OCI-LY1 (cell line): Measurements from ENCODE around the gene FAM221B.

Source experiments
- H2AFZ ChIP-seq: fragments of 200-600 bp; sonication (generic), shearing (Covaris generic); 2 replicates; pipeline ENCODE4 v1.6.0; 2014; ENCODE audit warnings: antibody characterized with exemption, mild to moderate bottlenecking, low read length
- H3F3A ChIP-seq: fragments of 200-600 bp; sonication (generic), shearing (Covaris generic); 2 replicates; pipeline ENCODE4 v1.6.0; 2014; ENCODE audit warnings: mild to moderate bottlenecking, antibody characterized with exemption, low read length, moderate library complexity; ENCODE audit not compliant: insufficient read depth
- H3K27ac ChIP-seq: fragments of 200-600 bp; sonication (generic); 2 replicates; pipeline ENCODE4 v1.5.1; 2014; ENCODE audit warnings: low read length, mixed run types, mild to moderate bottlenecking, low read depth; ENCODE audit not compliant: poor library complexity, severe bottlenecking
- H3K27me3 ChIP-seq: fragments of 200-600 bp; sonication (generic); 2 replicates; pipeline ENCODE4 v1.6.0; 2014; ENCODE audit warnings: antibody characterized with exemption, mild to moderate bottlenecking, low read length, moderate library complexity; ENCODE audit not compliant: insufficient read depth
- H3K36me3 ChIP-seq: fragments of 200-600 bp; sonication (generic); 2 replicates; pipeline ENCODE4 v1.6.1; 2014; ENCODE audit warnings: mild to moderate bottlenecking, antibody characterized with exemption, low read length, moderate library complexity, mixed read lengths; ENCODE audit not compliant: insufficient read depth
- H3K4me1 ChIP-seq: fragments of 200-600 bp; sonication (generic); 2 replicates; pipeline ENCODE4 v1.5.1; 2014; ENCODE audit warnings: mild to moderate bottlenecking, low read length, moderate library complexity; ENCODE audit not compliant: insufficient read depth, severe bottlenecking
- H3K4me2 ChIP-seq: fragments of 200-600 bp; sonication (generic), shearing (Covaris generic); 2 replicates; pipeline ENCODE4 v1.6.1; 2014; ENCODE audit warnings: low read length
- H3K4me3 ChIP-seq: fragments of 200-600 bp; sonication (generic); 2 replicates; pipeline ENCODE4 v1.5.1; 2014; ENCODE audit warnings: low read length, low read depth, mild to moderate bottlenecking, mixed read lengths; ENCODE audit not compliant: poor library complexity, severe bottlenecking
- H3K79me2 ChIP-seq: fragments of 200-600 bp; shearing (Covaris generic); 2 replicates; pipeline ENCODE4 v1.6.1; 2016; ENCODE audit warnings: mixed run types, low read length, mixed read lengths; ENCODE audit not compliant: insufficient read depth
- H3K9ac ChIP-seq: fragments of 200-600 bp; sonication (generic), shearing (Covaris generic); 2 replicates; pipeline ENCODE4 v1.6.1; 2014; ENCODE audit warnings: mild to moderate bottlenecking, low read length, mixed read lengths
- H3K9me2 ChIP-seq: fragments of 200-600 bp; sonication (generic), shearing (Covaris generic); 2 replicates; pipeline ENCODE4 v1.6.1; 2014; ENCODE audit warnings: low read depth, mild to moderate bottlenecking, low read length, mixed read lengths
- H3K9me3 ChIP-seq: fragments of 200-600 bp; shearing (Covaris generic); 2 replicates; pipeline ENCODE4 v1.6.1; 2014; ENCODE audit warnings: low read length, mixed read lengths
- H4K20me1 ChIP-seq: fragments of 200-600 bp; sonication (generic), shearing (Covaris generic); 2 replicates; pipeline ENCODE4 v1.6.0; 2016; ENCODE audit warnings: mild to moderate bottlenecking, low read length; ENCODE audit not compliant: insufficient read depth
- CTCF ChIP-seq: fragments of 200-600 bp; sonication (generic), shearing (Covaris generic); IDR thresholded peaks from 2 replicates; pipeline ENCODE4 v1.5.1; 2017; ENCODE audit warnings: mild to moderate bottlenecking, antibody characterized with exemption, low read length, moderate library complexity, mixed read lengths
- EZH2 ChIP-seq: fragments of 200-600 bp; sonication (generic), shearing (Covaris generic); IDR thresholded peaks from 2 replicates; pipeline ENCODE4 v1.8.0; 2017; ENCODE audit warnings: borderline replicate concordance, mixed run types, mild to moderate bottlenecking, antibody characterized with exemption, low read length, moderate library complexity, mixed read lengths

Gene FAM221B

DNA sequence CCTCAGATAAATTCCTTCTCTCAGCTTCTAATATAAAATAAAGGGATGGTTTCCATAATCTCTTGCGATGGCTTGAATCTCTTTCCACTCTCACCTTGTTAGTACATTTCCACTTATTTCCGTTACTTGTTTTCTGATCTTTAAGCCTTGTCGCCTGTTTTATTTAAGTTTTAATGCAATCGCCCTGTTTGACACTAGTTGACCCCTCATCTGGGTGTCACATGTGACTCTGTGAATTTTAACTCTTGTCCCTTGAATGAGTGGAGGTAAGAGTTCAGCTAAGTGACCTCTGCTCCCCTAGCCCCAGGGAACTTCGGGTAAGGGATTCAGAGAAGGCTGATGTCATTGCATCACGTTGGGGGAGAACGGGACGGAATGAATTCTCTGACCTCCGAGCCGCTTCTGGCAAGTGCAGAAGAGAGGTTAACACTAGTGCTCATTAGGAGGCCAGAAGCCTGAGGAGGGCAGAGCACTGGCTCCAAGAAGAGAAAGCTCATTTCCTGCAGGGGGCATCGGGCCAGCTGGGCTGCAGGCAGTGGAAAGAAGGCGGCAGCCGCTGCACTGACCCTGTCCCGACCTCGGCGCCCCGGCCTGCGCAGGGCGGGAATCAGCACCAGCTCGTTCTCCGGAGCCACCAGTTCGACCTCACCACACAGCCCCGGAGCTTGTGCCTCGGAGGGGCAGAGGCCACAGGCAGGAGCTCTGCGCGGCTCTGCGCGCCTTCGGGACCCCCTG lies 14.3 kb downstream of the FAM221B start:
- no peak overlapping the region for H2AFZ ChIP-seq

DNA sequence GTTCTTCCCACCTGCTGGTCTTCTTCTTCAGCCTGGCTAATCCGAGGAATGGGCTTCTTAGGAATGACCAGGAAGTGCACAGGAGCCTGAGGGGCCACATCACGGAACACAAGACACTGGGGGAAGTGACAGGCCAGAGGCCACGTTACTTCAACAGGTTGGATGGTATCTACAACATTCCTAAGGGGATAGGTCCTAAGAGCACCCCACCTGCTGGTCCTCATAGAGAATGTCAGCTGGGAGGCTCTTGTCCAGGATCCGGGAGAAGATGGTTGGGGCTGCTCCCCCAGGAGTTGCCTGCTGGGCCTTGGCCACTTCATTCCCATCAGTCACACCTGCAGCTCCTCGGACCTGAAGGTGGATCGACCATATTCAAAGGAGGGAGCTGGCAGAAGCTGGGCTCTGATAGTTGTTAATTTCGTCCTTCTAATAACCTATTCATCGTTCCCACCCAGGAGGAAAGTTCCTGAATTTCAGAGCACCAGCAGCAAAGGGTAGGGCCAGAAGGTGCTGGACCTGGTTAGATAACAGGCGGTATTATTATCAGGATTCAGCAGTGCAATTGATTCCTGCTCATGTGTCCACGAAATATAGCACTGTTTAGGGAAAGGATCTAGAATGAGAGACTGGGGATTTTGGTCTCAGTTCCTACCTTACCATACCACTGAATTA lies 15.0 kb downstream of the FAM221B start:
- Histone ChIP-seq H3K9me2 (no peaks in the 10 kb centered on the region), H3K79me2 (no peaks in the 10 kb centered on the region), H3K4me3 (peak overlapping the region; percentile 77), H3K36me3 (no peaks in the 10 kb centered on the region; the same call in none of the 2 replicates), H3K4me1 (peaks cover 33% of the 10 kb centered on the region), H2AFZ (no peak overlapping the region), H3K27ac (peak overlapping the region; percentile 78), H3K9me3 (no peaks in the 10 kb centered on the region), H4K20me1 (no peaks in the 10 kb centered on the region), H3F3A (no peaks in the 10 kb centered on the region), H3K27me3 (no peaks in the 10 kb centered on the region), H3K9ac (peak overlapping the region; percentile 91), H3K4me2 (peak overlapping the region; percentile 79)
- TF ChIP-seq EZH2 (no peak), CTCF (peak; percentile 41; the same call in 1 of the 2 replicates)

More for the DNA sequence above, 14.3 kb downstream of the FAM221B start:
- Histone ChIP-seq H3F3A (no peaks in the 10 kb centered on the region), H3K9me3 (no peaks in the 10 kb centered on the region), H3K4me2 (peak overlapping the region; percentile 79), H3K27me3 (no peaks in the 10 kb centered on the region), H4K20me1 (no peaks in the 10 kb centered on the region), H3K27ac (peak overlapping the region; percentile 78), H3K4me3 (peak overlapping the region; percentile 77), H3K9ac (peak overlapping the region; percentile 91), H3K36me3 (no peaks in the 10 kb centered on the region; the same call in none of the 2 replicates), H3K79me2 (no peaks in the 10 kb centered on the region), H3K9me2 (no peaks in the 10 kb centered on the region), H3K4me1 (peaks cover 33% of the 10 kb centered on the region)
- TF ChIP-seq CTCF (peak; percentile 32; the same call in 1 of the 2 replicates), EZH2 (no peak)

DNA sequence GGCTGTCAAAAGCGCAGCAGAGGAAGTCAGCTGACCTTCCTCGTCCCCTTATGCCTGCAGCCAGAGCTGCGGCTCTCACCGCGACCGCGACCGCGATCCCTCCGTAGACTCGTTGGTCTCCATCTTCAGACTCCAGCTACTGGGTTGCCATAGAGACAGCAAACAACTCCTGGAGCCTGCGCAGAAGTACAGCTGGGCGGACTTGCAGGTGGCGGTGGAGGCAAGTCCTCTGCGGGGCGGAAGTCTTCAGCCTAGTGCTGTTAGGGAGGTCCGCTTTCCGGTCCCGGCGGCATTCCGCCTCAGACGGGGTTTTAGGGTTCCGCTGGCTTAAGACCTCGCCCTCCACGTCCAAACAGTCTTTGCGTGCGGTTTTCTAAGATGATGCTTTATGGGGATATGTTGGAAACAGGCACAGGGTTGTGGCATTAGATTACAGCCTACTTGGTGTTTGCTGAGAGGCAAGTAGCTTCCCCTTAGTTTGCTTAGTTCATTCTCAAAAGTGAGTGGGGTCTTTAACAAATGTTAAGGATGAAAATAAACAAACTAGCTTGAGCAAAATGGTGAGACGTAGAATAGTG lies 16.4 kb downstream of the FAM221B start, which contains the start of gene SPAG8:
SPAG8 (minus strand) TSS at position 238 of the 578 bp plus-strand sequence; CDS start at position 123, 115 bp downstream.
- H4K20me1 ChIP-seq = no peaks in the 10 kb centered on the region
- H3K4me3 ChIP-seq = peak within 1 kb of the TSS; percentile 59
- no peaks in the 10 kb centered on the region for H3K9me3 ChIP-seq
- H3K9ac ChIP-seq = peak within 1 kb of the TSS; percentile 42; the same call in 1 of the 2 replicates
- H3K9me2 ChIP-seq = no peaks in the 10 kb centered on the region
- H3F3A ChIP-seq = no peaks in the 10 kb centered on the region
- no peak within 1 kb of the TSS for H2AFZ ChIP-seq
- H3K27ac ChIP-seq = peak within 1 kb of the TSS; percentile 58
- no peaks in the 10 kb centered on the region for H3K79me2 ChIP-seq
- H3K36me3 ChIP-seq = no peaks in the 10 kb centered on the region; the same call in none of the 2 replicates
- no peak for TF ChIP-seq EZH2
- no peak for TF ChIP-seq CTCF
- H3K4me1 ChIP-seq = peaks cover 33% of the 10 kb centered on the region
- H3K4me2 ChIP-seq = peak within 1 kb of the TSS; percentile 75
- H3K27me3 ChIP-seq = no peaks in the 10 kb centered on the region
